H9 (cell line): ENCODE results near the gene RNF111. TPM values are rescaled to one million over a fixed set of nuclear protein-coding genes. Genes with fewer than 3 reads are reported as not detected.

ENCODE experiments used
- DNase-seq: peaks from one replicate; pipeline ENCODE4 v3.0.0-alpha.2; 2017
- H2AFZ ChIP-seq: one replicate; pipeline ENCODE4 v1.6.1; 2013; ENCODE audit warnings: mild to moderate bottlenecking, low read length, control low read depth, moderate library complexity
- H2AK5ac ChIP-seq: 2 replicates; pipeline ENCODE4 v1.6.1; 2013; ENCODE audit warnings: low read length, control low read depth, mixed read lengths; ENCODE audit not compliant: insufficient read length
- H2BK120ac ChIP-seq: one replicate; pipeline ENCODE4 v1.6.1; 2013; ENCODE audit warnings: low read depth, mild to moderate bottlenecking, low read length, control low read depth, inconsistent platforms; ENCODE audit not compliant: poor library complexity, severe bottlenecking
- H2BK12ac ChIP-seq: 2 replicates; pipeline ENCODE4 v1.6.1; 2013; ENCODE audit warnings: low read length, control low read depth, mixed read lengths, low read depth; ENCODE audit not compliant: insufficient read length
- H2BK15ac ChIP-seq: 2 replicates; pipeline ENCODE4 v1.6.1; 2013; ENCODE audit warnings: low read depth, low read length, control low read depth
- H2BK20ac ChIP-seq: one replicate; pipeline ENCODE4 v1.6.1; 2013; ENCODE audit warnings: low read depth, mild to moderate bottlenecking, low read length, control low read depth, inconsistent platforms; ENCODE audit not compliant: poor library complexity, severe bottlenecking
- H2BK5ac ChIP-seq: 2 replicates; pipeline ENCODE4 v1.6.1; 2013; ENCODE audit warnings: low read length, control low read depth, mixed read lengths; ENCODE audit not compliant: insufficient read length
- H3K14ac ChIP-seq: 2 replicates; pipeline ENCODE4 v1.6.1; 2013; ENCODE audit warnings: low read length, control low read depth; ENCODE audit not compliant: insufficient read depth
- H3K18ac ChIP-seq: 2 replicates; pipeline ENCODE4 v1.6.1; 2013; ENCODE audit warnings: low read depth, mild to moderate bottlenecking, mixed read lengths, low read length, control low read depth; ENCODE audit not compliant: insufficient read length
- H3K23ac ChIP-seq: 2 replicates; pipeline ENCODE4 v1.6.1; 2013; ENCODE audit warnings: low read length, control low read depth, mixed read lengths, low read depth; ENCODE audit not compliant: insufficient read length
- H3K23me2 ChIP-seq: 2 replicates; pipeline ENCODE4 v1.6.1; 2013; ENCODE audit warnings: low read depth, mild to moderate bottlenecking, mixed read lengths, low read length, control low read depth; ENCODE audit not compliant: insufficient read length, poor library complexity, severe bottlenecking
- H3K27ac ChIP-seq: 2 replicates; pipeline ENCODE4 v1.5.1; 2013; ENCODE audit warnings: low read length, control low read depth, mixed read lengths, low read depth; ENCODE audit not compliant: insufficient read length
- H3K27me3 ChIP-seq: 2 replicates; pipeline ENCODE4 v1.6.1; 2013; ENCODE audit warnings: low read length, control low read depth, inconsistent platforms; ENCODE audit not compliant: insufficient read depth
- H3K4ac ChIP-seq: 2 replicates; pipeline ENCODE4 v1.6.1; 2013; ENCODE audit warnings: low read depth, mild to moderate bottlenecking, control low read depth, inconsistent platforms, low read length, moderate library complexity
- H3K4me1 ChIP-seq: 2 replicates; pipeline ENCODE4 v1.6.1; 2013; ENCODE audit warnings: low read length, control low read depth, inconsistent platforms; ENCODE audit not compliant: insufficient read depth
- H3K4me2 ChIP-seq: 2 replicates; pipeline ENCODE4 v1.6.1; 2013; ENCODE audit warnings: low read length, control low read depth, mixed read lengths; ENCODE audit not compliant: insufficient read length, insufficient read depth
- H3K56ac ChIP-seq: 2 replicates; pipeline ENCODE4 v1.6.1; 2013; ENCODE audit warnings: low read depth, mild to moderate bottlenecking, mixed read lengths, low read length, control low read depth; ENCODE audit not compliant: insufficient read length
- H3K79me1 ChIP-seq: 2 replicates; pipeline ENCODE4 v1.6.1; 2013; ENCODE audit warnings: low read depth, mild to moderate bottlenecking, moderate library complexity, low read length, control low read depth, inconsistent platforms; ENCODE audit not compliant: insufficient read depth, poor library complexity, severe bottlenecking
- H3K79me2 ChIP-seq: 2 replicates; pipeline ENCODE4 v1.6.1; 2013; ENCODE audit warnings: low read length, control low read depth, inconsistent platforms; ENCODE audit not compliant: insufficient read depth
- H3K9ac ChIP-seq: 2 replicates; pipeline ENCODE4 v1.6.1; 2013; ENCODE audit warnings: low read length, control low read depth, mixed read lengths; ENCODE audit not compliant: insufficient read length; ENCODE audit errors: extremely low read depth
- H3K9me3 ChIP-seq: one replicate; pipeline ENCODE4 v1.6.1; 2013; ENCODE audit warnings: low read depth, low read length, inconsistent platforms; ENCODE audit not compliant: control insufficient read depth
- H3T11ph ChIP-seq: one replicate; pipeline ENCODE4 v1.6.1; 2013; ENCODE audit warnings: mild to moderate bottlenecking, low read length, control low read depth, inconsistent platforms
- H4K20me1 ChIP-seq: one replicate; pipeline ENCODE4 v1.6.1; 2013; ENCODE audit not compliant: control insufficient read depth, insufficient read length, insufficient read depth
- H4K5ac ChIP-seq: 2 replicates; pipeline ENCODE4 v1.6.1; 2013; ENCODE audit warnings: low read depth, mild to moderate bottlenecking, mixed read lengths, low read length, control low read depth; ENCODE audit not compliant: insufficient read length
- H4K8ac ChIP-seq: replicated peaks from 2 replicates; pipeline ENCODE4 v1.6.1; 2013; ENCODE audit warnings: low read length, control low read depth, mixed read lengths, low read depth; ENCODE audit not compliant: insufficient read length
- H4K91ac ChIP-seq: 2 replicates; pipeline ENCODE4 v1.6.1; 2013; ENCODE audit warnings: low read depth, mild to moderate bottlenecking, moderate library complexity, mixed read lengths, low read length, control low read depth; ENCODE audit not compliant: insufficient read length
- H3K27ac Mint-ChIP-seq, 3 experiments: 2 replicates in 2 of 3; 3 replicates in 1 of 3; pipeline ENCODE4 v1.8.0; 2020 to 2021; ENCODE audit warnings: mixed read lengths in 3 of 3, mild to moderate bottlenecking in 1 of 3, moderate library complexity in 1 of 3
- H3K27me3 Mint-ChIP-seq: 2 replicates; pipeline ENCODE4 v1.8.0; 2021; ENCODE audit warnings: low read depth, mild to moderate bottlenecking, moderate library complexity, mixed read lengths
- H3K36me3 Mint-ChIP-seq, 3 experiments: 2 replicates in 2 of 3; 3 replicates in 1 of 3; pipeline ENCODE4 v1.8.0; 2020 to 2021; ENCODE audit warnings: low read depth in 3 of 3, mixed read lengths in 3 of 3; ENCODE audit not compliant: insufficient read depth in 1 of 3
- H3K4me1 Mint-ChIP-seq, 2 experiments: 2 replicates each; pipeline ENCODE4 v1.8.0; 2020; ENCODE audit warnings: mixed read lengths in 2 of 2
- H3K4me3 Mint-ChIP-seq, 2 experiments: 2 replicates in 1 of 2; 3 replicates in 1 of 2; pipeline ENCODE4 v1.8.0; 2020 to 2021; ENCODE audit warnings: mild to moderate bottlenecking in 2 of 2, mixed read lengths in 2 of 2, moderate library complexity in 1 of 2
- H3K9me3 Mint-ChIP-seq, 2 experiments: 2 replicates in 1 of 2; 3 replicates in 1 of 2; pipeline ENCODE4 v1.8.0; 2020; ENCODE audit warnings: mild to moderate bottlenecking in 2 of 2, mixed read lengths in 2 of 2, moderate library complexity in 1 of 2
- CTCF ChIP-seq: fragments of 200-600 bp; sonication (generic); conservative IDR thresholded peaks from 3 replicates; pipeline ENCODE4 v1.8.0; 2021; ENCODE audit warnings: antibody characterized with exemption, mild to moderate bottlenecking
- WGBS: extraction: QIAGEN DNeasy Blood & Tissue Kit; methylation state at CpG from one replicate; pipeline ENCODE4 v1.1.7; 2013; ENCODE audit warnings: missing lambda C conversion rate, low lambda C conversion rate, mixed read lengths; ENCODE audit not compliant: insufficient read length; ENCODE audit errors: extremely low coverage; 5-methylcytosine and 5-hydroxymethylcytosine counted together
- total RNA-seq: library from RNA; stranded (reverse); gene quantifications from 2 replicates; pipeline ENCODE4 v1.2.1, GENCODE V29; 2021

Gene RNF111
- total RNA-seq, 1 experiment from 2014 or later: 28.0 TPM

DNA sequence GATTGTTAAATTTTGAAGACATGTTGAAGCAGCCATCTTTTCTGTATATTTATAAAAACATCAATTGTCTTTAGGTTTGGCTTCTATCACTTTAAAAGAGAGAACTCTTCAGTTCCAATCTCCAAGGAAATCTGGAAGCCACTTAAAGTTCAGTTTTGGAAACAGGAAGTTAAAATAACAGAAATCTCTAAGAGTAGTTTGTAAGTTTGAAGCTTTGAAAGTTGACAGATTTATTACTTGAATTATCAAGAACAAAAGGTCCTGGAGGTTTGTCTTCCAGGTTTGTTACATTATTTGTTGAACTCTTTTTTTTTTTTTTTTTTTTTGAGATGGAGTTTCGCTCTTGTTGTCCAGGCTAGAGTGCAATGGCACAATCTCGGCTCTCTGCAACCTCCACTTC, 30.0 kb downstream of the RNF111 start:
- Histone ChIP-seq H4K8ac (no peak overlapping the region), H2BK12ac (no peak overlapping the region), H3K9me3 (no peaks in the 10 kb centered on the region), H3K14ac (no peak overlapping the region), H2BK20ac (no peak overlapping the region), H3K18ac (no peak overlapping the region), H4K20me1 (no peaks in the 10 kb centered on the region), H2BK15ac (no peak overlapping the region), H3K23me2 (no peaks in the 10 kb centered on the region), H3K4me1 (no peaks in the 10 kb centered on the region), H3K27ac (no peak overlapping the region), H3K23ac (no peak overlapping the region), H3K27me3 (no peaks in the 10 kb centered on the region), H3K4me2 (no peak overlapping the region), H4K5ac (no peak overlapping the region), H3K56ac (no peak overlapping the region), H3K4ac (no peak overlapping the region), H3K79me2 (peaks cover 3% of the 10 kb centered on the region; the same call in 1 of the 2 replicates), H2AK5ac (no peak overlapping the region), H2BK5ac (no peak overlapping the region), H4K91ac (no peak overlapping the region), H3T11ph (no peak overlapping the region), H3K79me1 (peaks cover 4% of the 10 kb centered on the region), H2BK120ac (no peak overlapping the region), H2AFZ (no peak overlapping the region), H3K9ac (no peak overlapping the region)
- Mint-ChIP-seq H3K27me3 (no peaks in the 10 kb centered on the region), H3K4me3 (no peak overlapping the region), H3K27ac (no peak overlapping the region), H3K4me1 (peaks cover 12 to 15% of the 10 kb centered on the region in 2 experiments), H3K9me3 (peaks cover 11 to 13% of the 10 kb centered on the region in 2 experiments), H3K36me3 (peaks cover 16 to 18% (median 18%) of the 10 kb centered on the region in 3 experiments; a peak in 6 of 7 replicates)
- no CpG with 5 or more reads among the region's 2 CpGs for WGBS
- TF ChIP-seq CTCF: no peak
- no peak for DNase-seq
